HCT116 (cell line): Measurements from ENCODE around the gene CPT1A. TPM values are rescaled to one million over a fixed set of nuclear protein-coding genes. Genes with fewer than 3 reads are reported as not detected.

Experiments used
- ATAC-seq: fragments of 200-7000 bp; cut with Tn5 transposase; 2 replicates; pipeline ENCODE4 v1.9.1; 2020; ENCODE audit warnings: mild to moderate bottlenecking, moderate library complexity
- BruUV-seq: library from RNA; stranded (reverse); fragments of 400-500 nt; replicated peaks from 2 replicates; lab custom pipeline; 2021; lab: Mats Ljungman, UMichigan
- CTCF ChIA-PET: fragments of 300-600 bp; sonication (Branson Sonifier 250); formaldehyde crosslinking; loops from one replicate; lab custom pipeline; 2021; ENCODE audit warnings: antibody characterized with exemption; lab: Charles Lee
- POLR2A ChIA-PET: fragments of 300-600, 350-600 bp; sonication (Branson Sonifier 250); formaldehyde crosslinking; loops from one replicate; lab custom pipeline; 2021; ENCODE audit warnings: antibody characterized with exemption; lab: Charles Lee
- RAD21 ChIA-PET, 2 experiments: fragments of 300-600 bp; sonication (Branson Sonifier 250); formaldehyde crosslinking; loops; one replicate each; lab custom pipeline; 2023; ENCODE audit warnings: low total read pairs in 2 of 2; ENCODE audit not compliant: uncharacterized antibody in 2 of 2, unreplicated experiment in 2 of 2, low non-redundant PET in 1 of 2; lab: Charles Lee
- DNase-seq: peaks from one replicate; pipeline ENCODE4 v3.0.0-alpha.2; 2010; ENCODE audit warnings: low read depth, low spot score
- H2AFZ ChIP-seq: fragments of 200-600 bp; shearing (Covaris generic), sonication (generic); 2 replicates; pipeline ENCODE4 v1.6.1; 2017; ENCODE audit warnings: low read depth, mixed run types, mixed read lengths, antibody characterized with exemption, low read length; ENCODE audit not compliant: poor library complexity, severe bottlenecking
- H3K27ac ChIP-seq: 2 replicates; pipeline ENCODE4 v1.5.1; 2012; ENCODE audit warnings: low read depth, low read length
- H3K27me3 ChIP-seq: fragments of 200-600 bp; sonication (generic); 2 replicates; pipeline ENCODE4 v1.6.1; 2016; ENCODE audit warnings: mixed run types, low read length, mixed read lengths; ENCODE audit not compliant: insufficient read depth
- H3K36me3 ChIP-seq, 2 experiments: fragments of 200-500 bp in 1 of 2; fragments of 200-600 bp in 1 of 2; sonication (Bioruptor generic) in 1 of 2; sonication (generic) in 1 of 2; 2 replicates each; pipeline versions ENCODE4 v1.5.1 to v1.6.1; 2014 to 2016; ENCODE audit warnings: low read length in 2 of 2, inconsistent platforms in 1 of 2, mixed read lengths in 1 of 2, mixed run types in 1 of 2; ENCODE audit not compliant: insufficient read depth in 2 of 2, control insufficient read depth in 1 of 2
- H3K4me1 ChIP-seq, 2 experiments: fragments of 200-600 bp in 1 of 2; sonication (generic) in 1 of 2; 2 replicates each; pipeline versions ENCODE4 v1.5.1 to v1.6.1; 2012 to 2017; ENCODE audit warnings: low read length in 2 of 2, inconsistent platforms in 1 of 2, mild to moderate bottlenecking in 1 of 2, mixed read lengths in 1 of 2, mixed run types in 1 of 2, moderate library complexity in 1 of 2; ENCODE audit not compliant: insufficient read depth in 2 of 2, control insufficient read depth in 1 of 2
- H3K4me2 ChIP-seq: fragments of 200-600 bp; sonication (generic); 2 replicates; pipeline ENCODE4 v1.6.1; 2017; ENCODE audit warnings: mixed run types, low read length, mixed read lengths
- H3K4me3 ChIP-seq, 2 experiments: fragments of 200-600 bp in 1 of 2; sonication (generic) in 1 of 2; replicated peaks in 1 of 2; 2 replicates each; pipeline ENCODE4 v1.5.1; 2011 to 2016; ENCODE audit warnings: low read length in 2 of 2, control low read depth in 1 of 2, low read depth in 1 of 2, mild to moderate bottlenecking in 1 of 2, mixed read lengths in 1 of 2, mixed run types in 1 of 2
- H3K79me2 ChIP-seq: fragments of 200-600 bp; sonication (generic); 2 replicates; pipeline ENCODE4 v1.6.1; 2017; ENCODE audit warnings: mild to moderate bottlenecking, mixed run types, low read length, moderate library complexity, mixed read lengths; ENCODE audit not compliant: insufficient read depth
- H3K9ac ChIP-seq: fragments of 200-600 bp; sonication (generic); 2 replicates; pipeline ENCODE4 v1.6.1; 2016; ENCODE audit warnings: low read length, mixed read lengths
- H3K9me2 ChIP-seq: fragments of 200-600 bp; sonication (generic), shearing (Covaris generic); 2 replicates; pipeline ENCODE4 v1.6.1; 2017; ENCODE audit warnings: mixed run types, mild to moderate bottlenecking, moderate library complexity; ENCODE audit not compliant: insufficient read depth
- H3K9me3 ChIP-seq, 2 experiments: fragments of 200-500 bp in 1 of 2; fragments of 200-600 bp in 1 of 2; sonication (Bioruptor generic) in 1 of 2; sonication (generic) in 1 of 2; 2 replicates each; pipeline ENCODE4 v1.6.1; 2014 to 2017; ENCODE audit warnings: low read length in 2 of 2, mixed read lengths in 2 of 2, inconsistent platforms in 1 of 2, low read depth in 1 of 2, mild to moderate bottlenecking in 1 of 2, mixed run types in 1 of 2, moderate library complexity in 1 of 2; ENCODE audit not compliant: control insufficient read depth in 1 of 2, insufficient read depth in 1 of 2
- H4K20me1 ChIP-seq: fragments of 200-600 bp; sonication (generic), shearing (Covaris generic); 2 replicates; pipeline ENCODE4 v1.6.1; 2017; ENCODE audit warnings: mixed run types, mild to moderate bottlenecking, moderate library complexity; ENCODE audit not compliant: insufficient read depth
- EZH2 ChIP-seq: fragments of 200-600 bp; sonication (generic); IDR thresholded peaks from 2 replicates; pipeline ENCODE4 v1.6.1; 2017; ENCODE audit warnings: antibody characterized with exemption, mixed run types
- JUND ChIP-seq: IDR thresholded peaks from 2 replicates; pipeline ENCODE4 v1.6.1; 2012
- POLR2AphosphoS5 ChIP-seq: IDR thresholded peaks from 2 replicates; pipeline ENCODE4 v1.6.1; 2011; ENCODE audit warnings: mild to moderate bottlenecking, low read depth, low read length, moderate library complexity
- SP1 ChIP-seq: IDR thresholded peaks from 2 replicates; pipeline ENCODE4 v1.6.1; 2012; ENCODE audit warnings: low read depth
- TCF7L2 ChIP-seq: IDR thresholded peaks from 2 replicates; pipeline ENCODE4 v1.7.0; 2011; ENCODE audit warnings: borderline replicate concordance, inconsistent platforms; ENCODE audit not compliant: insufficient read depth, insufficient read length; ENCODE audit errors: extremely low read depth
- YY1 ChIP-seq: IDR thresholded peaks from 2 replicates; pipeline ENCODE4 v1.6.1; 2011; ENCODE audit warnings: low read length, low read depth, moderate library complexity, mild to moderate bottlenecking; ENCODE audit not compliant: insufficient replicate concordance; ENCODE audit errors: extremely low read depth
- ZNF274 ChIP-seq: fragments of 200-500 bp; sonication (Bioruptor generic); IDR thresholded peaks from 2 replicates; pipeline ENCODE4 v1.6.1; 2014; ENCODE audit warnings: mild to moderate bottlenecking, low read depth, low read length, inconsistent platforms
- intact Hi-C: fragments of 100-400 bp; cut with micrococcal nuclease; formaldehyde crosslinking; loops from 2 replicates; pipeline ENCODE4 v1.10.0; 2022
- total RNA-seq: library from RNA; stranded (reverse); gene quantifications from one replicate; pipeline ENCODE4 v1.2.1, GENCODE V29; 2021; ENCODE audit not compliant: unreplicated experiment

Gene CPT1A
- total RNA-seq, 1 experiment from 2014 or later = 54.4 TPM

DNA sequence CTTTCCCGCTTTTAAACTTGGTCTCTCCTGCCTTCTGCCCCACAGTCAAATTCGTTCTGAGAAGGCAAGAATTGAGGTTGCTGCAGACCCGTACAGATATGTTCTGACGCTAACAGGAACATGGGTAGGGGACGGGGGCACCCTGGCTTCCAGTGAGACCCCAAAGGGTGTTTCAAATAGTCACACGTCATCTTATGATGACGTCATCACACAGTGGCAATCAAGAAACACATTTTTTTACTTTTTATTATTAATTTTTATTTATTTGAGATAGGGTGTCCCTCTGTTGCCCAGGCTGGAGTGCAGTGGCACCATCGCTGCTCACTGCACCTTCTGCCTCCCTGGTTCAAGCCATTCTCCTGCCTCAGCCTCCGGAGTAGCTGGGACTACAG is 67.5 kb downstream of the CPT1A start:
- no peak overlapping the region for H2AFZ ChIP-seq
- POLR2A ChIA-PET = no interaction called here

DNA sequence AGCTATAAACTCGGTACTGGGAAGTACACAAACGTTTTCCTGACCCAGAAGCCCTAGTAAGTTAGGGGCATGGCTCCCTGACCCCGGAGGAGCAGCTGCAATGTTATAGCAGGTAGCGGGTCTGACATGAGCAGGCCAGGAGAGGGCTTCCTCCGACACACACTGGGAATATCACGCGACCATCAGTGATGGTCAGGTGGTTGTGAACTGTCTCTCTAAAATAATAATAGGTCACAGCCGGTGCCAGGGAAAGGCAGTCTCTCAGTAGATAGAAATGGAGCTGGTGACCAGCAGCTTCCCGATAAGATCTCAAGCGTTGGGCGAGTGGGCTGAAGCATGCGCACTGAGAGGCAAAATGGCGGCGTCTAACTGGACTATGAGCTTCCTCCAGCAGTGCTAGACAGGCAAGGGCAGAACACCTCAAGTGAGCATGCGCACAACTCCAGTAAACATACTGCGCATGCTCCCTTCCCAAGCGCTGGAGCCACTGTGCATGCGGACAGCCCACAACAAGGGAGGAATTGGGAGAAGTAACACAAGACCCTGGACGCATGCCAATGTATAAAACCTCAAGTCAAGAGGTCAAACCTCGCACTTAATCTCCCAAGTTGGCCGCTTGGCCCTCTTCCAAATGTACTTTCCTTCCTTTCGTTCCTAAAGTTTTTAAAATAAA is 68.1 kb downstream of the CPT1A start:
- Histone ChIP-seq H3K9me2 (no peaks in the 10 kb centered on the region), H3K4me1 (peaks cover 18 to 24% of the 10 kb centered on the region in 2 experiments)
- no TSS peak for BruUV-seq
- DNase-seq = no peak
- no peak for TF ChIP-seq JUND
- TF ChIP-seq, all 23 proteins: peak for 0
- H3K79me2 ChIP-seq = no peaks in the 10 kb centered on the region
- ChIA-PET CTCF (no interaction called here), RAD21 (no interaction called here), POLR2A (no interaction called here)
- intact Hi-C loops = no loop called here
- H3K9ac ChIP-seq = no peak overlapping the region
- ATAC-seq = no peak
- H3K4me2 ChIP-seq = no peak overlapping the region
- no peak overlapping the region for H3K4me3 ChIP-seq
- H3K27me3 ChIP-seq = no peaks in the 10 kb centered on the region
- H2AFZ ChIP-seq = no peak overlapping the region
- no peak overlapping the region for H3K27ac ChIP-seq
- H3K36me3 ChIP-seq = peaks cover 21 to 29% of the 10 kb centered on the region in 2 experiments; a peak in 3 of 4 replicates
- no peaks in the 10 kb centered on the region for H3K9me3 ChIP-seq
- no peaks in the 10 kb centered on the region for H4K20me1 ChIP-seq

More for the DNA sequence above, 67.5 kb downstream of the CPT1A start:
- no peak overlapping the region for H3K9ac ChIP-seq
- DNase-seq (no peak), ATAC-seq (no peak)
- no peaks in the 10 kb centered on the region for H3K9me2 ChIP-seq
- H3K4me1 ChIP-seq = peaks cover 18 to 24% of the 10 kb centered on the region in 2 experiments
- no TSS peak for BruUV-seq
- RAD21 ChIA-PET = no interaction called here
- H3K27ac ChIP-seq = no peak overlapping the region
- H3K4me2 ChIP-seq = no peak overlapping the region
- no peaks in the 10 kb centered on the region for H4K20me1 ChIP-seq
- no peak for TF ChIP-seq ZNF274
- TF ChIP-seq EZH2 = no peak
- no peak for TF ChIP-seq SP1
- TF ChIP-seq POLR2AphosphoS5 = no peak
- no peak for TF ChIP-seq TCF7L2
- no peak for TF ChIP-seq YY1
- H3K36me3 ChIP-seq = peaks cover 21 to 29% of the 10 kb centered on the region in 2 experiments; a peak in 3 of 4 replicates
- no peaks in the 10 kb centered on the region for H3K79me2 ChIP-seq
- no peak overlapping the region for H3K4me3 ChIP-seq
- CTCF ChIA-PET = no interaction called here
- H3K9me3 ChIP-seq = no peaks in the 10 kb centered on the region
- no peaks in the 10 kb centered on the region for H3K27me3 ChIP-seq
- intact Hi-C loops = no loop called here
